Measurements from ENCODE around the gene SAMM50.

Gene SAMM50

DNA sequence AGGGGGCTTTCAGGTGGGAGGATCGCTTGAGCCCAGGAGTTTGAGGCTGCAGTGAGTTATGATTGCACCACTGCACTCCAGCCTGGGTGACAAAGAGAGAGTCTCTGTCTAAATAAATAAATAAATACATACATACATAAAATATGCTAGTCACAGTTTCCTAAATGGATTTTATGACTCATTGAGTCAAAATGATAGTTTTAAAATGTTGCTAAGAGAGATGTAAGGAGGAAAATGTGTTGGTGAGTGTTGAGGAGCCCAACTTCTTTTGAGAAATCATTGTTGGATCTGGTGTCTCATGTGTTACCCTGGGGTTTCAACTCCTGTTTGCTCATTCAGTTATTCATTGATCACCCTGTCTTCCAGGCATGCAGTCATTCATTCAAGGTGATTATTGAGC is 89.9 kb downstream of the SAMM50 start:
- Histone ChIP-seq H3K27me3 (ENCODE audit: low read depth) (no peaks in the 10 kb centered on the region), H3K9me3 (no peaks in the 10 kb centered on the region), H3K4me1 (no peaks in the 10 kb centered on the region), H3K4me3 (no peak overlapping the region), H3K36me3 (replicated peaks) (no peaks in the 10 kb centered on the region)
- DNase-seq (ENCODE audit: low spot score in 2 of 2), result no peak
- in situ Hi-C loops (cut with MboI; ENCODE audit: low sequenced_read_pairs), result no loop called here
